Suprapubic skin (tissue), 3 donors: ENCODE measurements around the gene TLE4.

ENCODE experiments used
- POLR2AphosphoS5 ChIP-seq, 3 donors: sonication (generic); formaldehyde crosslinking; IDR thresholded peaks; one replicate each; pipeline ENCODE4 v1.6.1; 2017; ENCODE audit warnings: antibody characterized with exemption in 3 of 3
- TF ChIP-seq, protein P1 (sequence below), 2 donors: fragments of 200-600 bp in 1 of 2; fragments of 450-650 bp in 1 of 2; sonication (generic) in 1 of 2; IDR thresholded peaks; one replicate each; pipeline ENCODE4 v1.5.1; 2016 to 2019; ENCODE audit warnings: antibody characterized with exemption in 2 of 2, mild to moderate bottlenecking in 1 of 2, moderate library complexity in 1 of 2

DNA sequence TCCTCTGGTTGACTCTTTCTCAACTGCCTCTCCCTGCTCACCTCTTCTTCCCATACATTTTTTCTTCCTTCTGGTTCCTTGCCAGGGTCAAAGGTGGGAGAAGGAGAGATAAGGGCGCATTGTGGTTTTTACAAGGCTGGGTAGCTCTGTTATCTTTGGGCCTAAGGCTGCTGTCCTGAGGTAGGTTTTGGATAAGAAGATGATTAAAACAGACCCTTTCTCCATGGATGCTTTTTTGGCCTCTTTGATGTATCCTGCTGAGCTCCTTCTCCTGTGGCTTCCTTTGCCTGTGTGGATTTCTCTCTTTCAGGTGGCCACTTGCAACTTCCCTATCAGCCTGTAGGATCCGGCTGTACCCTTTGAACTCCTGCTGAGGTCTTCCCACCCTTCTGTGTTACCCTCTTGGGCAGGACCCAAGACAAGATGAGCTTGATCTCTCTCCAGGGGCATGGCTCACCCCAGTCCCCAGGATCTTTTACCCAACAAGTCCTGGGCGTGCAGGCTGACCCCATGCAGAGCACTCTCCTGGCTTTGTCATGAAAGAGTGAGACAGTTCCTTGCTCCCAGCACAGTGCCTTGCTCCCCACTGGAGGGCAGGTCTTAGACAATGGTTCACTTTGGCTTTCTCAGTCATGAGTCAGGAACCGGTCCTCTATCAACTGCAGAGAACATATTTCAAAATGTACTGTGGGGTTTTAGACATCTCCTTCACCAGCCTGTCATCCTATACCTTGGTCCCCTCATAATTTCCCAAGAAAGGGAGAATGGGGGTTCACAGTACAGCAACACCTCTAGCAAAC lies 197.9 kb downstream of the TLE4 start:
- TF ChIP-seq, protein P1, sequence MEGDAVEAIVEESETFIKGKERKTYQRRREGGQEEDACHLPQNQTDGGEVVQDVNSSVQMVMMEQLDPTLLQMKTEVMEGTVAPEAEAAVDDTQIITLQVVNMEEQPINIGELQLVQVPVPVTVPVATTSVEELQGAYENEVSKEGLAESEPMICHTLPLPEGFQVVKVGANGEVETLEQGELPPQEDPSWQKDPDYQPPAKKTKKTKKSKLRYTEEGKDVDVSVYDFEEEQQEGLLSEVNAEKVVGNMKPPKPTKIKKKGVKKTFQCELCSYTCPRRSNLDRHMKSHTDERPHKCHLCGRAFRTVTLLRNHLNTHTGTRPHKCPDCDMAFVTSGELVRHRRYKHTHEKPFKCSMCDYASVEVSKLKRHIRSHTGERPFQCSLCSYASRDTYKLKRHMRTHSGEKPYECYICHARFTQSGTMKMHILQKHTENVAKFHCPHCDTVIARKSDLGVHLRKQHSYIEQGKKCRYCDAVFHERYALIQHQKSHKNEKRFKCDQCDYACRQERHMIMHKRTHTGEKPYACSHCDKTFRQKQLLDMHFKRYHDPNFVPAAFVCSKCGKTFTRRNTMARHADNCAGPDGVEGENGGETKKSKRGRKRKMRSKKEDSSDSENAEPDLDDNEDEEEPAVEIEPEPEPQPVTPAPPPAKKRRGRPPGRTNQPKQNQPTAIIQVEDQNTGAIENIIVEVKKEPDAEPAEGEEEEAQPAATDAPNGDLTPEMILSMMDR (IDR thresholded peaks at IDR 0.05) = no peak
- no peak for TF ChIP-seq POLR2AphosphoS5 (IDR thresholded peaks at IDR 0.05)
